Gastrocnemius medialis (tissue), 4 donors: ENCODE results near the gene AMPH.

Experiments used
- CTCF ChIP-seq, 5 experiments: fragments of 450-650 bp in 3 of 5; fragments of 200-600 bp in 2 of 5; sonication (generic) in 2 of 5; IDR thresholded peaks in 4 of 5; conservative IDR thresholded peaks in 1 of 5; 1 replicate in 4 of 5; 2 replicates in 1 of 5; pipeline ENCODE4 v1.5.1; 2016 to 2019; ENCODE audit warnings: antibody characterized with exemption in 5 of 5, mild to moderate bottlenecking in 3 of 5, moderate library complexity in 3 of 5
- POLR2A ChIP-seq, 2 donors: fragments of 450-650 bp; IDR thresholded peaks; one replicate each; pipeline ENCODE4 v1.6.1; 2017; ENCODE audit warnings: antibody characterized with exemption in 2 of 2, mild to moderate bottlenecking in 2 of 2, moderate library complexity in 2 of 2

- no peak for TF ChIP-seq POLR2A (IDR thresholded peaks at IDR 0.05)
- TF ChIP-seq CTCF (IDR thresholded peaks at IDR 0.05 in 4 of 5, conservative IDR thresholded peaks at IDR 0.05 in 1 of 5), result no peak
These were observed 203.1 kb downstream of the AMPH start for GRCh38 chr7:38428041-38428440.
